ENCODE data around the gene NTRK2. TPM values are rescaled to one million over a fixed set of nuclear protein-coding genes. Genes with fewer than 3 reads are reported as not detected.

The NTRK2 gene
- total RNA-seq, 1 experiment from 2014 or later = not detected

DNA sequence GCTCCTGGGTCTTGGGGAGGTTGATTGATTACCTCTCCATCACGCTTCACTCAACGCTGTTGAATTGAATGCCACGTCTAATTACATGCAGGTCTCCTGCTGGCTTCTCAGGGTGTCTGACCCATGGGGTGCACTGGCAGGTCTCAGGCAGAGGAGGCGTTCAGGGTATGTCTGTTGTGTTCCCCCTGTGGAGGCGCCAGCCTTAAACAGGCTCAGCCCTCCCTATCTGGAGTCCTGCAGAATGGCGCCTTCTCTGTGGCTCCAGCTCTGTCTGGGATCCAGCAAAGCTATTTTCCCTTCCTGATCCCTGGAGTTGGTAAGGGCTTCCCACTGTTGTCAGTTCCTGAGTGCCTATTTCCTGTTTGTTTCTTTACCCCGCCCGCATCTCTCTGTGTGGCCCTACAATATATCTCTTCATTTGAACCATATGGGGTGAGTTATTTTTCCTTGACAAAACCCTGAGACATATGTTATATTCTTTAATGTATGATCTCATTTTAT, 150.0 kb downstream of the NTRK2 start:
- Histone ChIP-seq H3K27me3 (peaks cover 9% of the 10 kb centered on the region; the same call in 1 of the 2 replicates), H3K4me3 (no peak overlapping the region)
- DNase-seq = no peak

DNA sequence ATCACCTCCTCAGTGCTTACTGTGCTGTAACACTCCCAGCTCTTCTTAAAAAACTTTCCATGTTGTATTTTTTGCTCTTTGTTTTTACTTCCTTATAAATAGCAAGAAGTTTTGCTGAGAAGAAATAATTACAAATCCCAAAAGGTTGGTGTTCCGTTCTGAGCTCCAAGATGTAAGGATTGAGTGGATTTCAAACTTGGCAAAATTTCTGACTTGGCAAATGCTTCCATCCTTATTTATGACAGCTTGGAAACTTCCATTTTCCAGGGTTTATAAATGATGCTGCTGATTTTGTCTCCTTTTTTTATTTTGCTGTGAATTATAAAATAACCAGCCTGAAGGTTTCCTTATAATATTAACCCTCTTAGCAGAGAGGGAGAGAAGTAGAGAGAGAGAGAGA, 151.9 kb downstream of the NTRK2 start:
- DNase-seq = no peak
- Histone ChIP-seq H3K27ac (no peak overlapping the region), H3K4me3 (no peak overlapping the region), H3K36me3 (no peaks in the 10 kb centered on the region), H3K27me3 (peaks cover 9% of the 10 kb centered on the region; the same call in 1 of the 2 replicates), H3K9me3 (replicated peaks) (no peaks in the 10 kb centered on the region), H3K4me1 (no peaks in the 10 kb centered on the region)

More for the DNA sequence above, 150.0 kb downstream of the NTRK2 start:
- Histone ChIP-seq H3K27ac (no peak overlapping the region), H3K36me3 (no peaks in the 10 kb centered on the region), H3K9me3 (replicated peaks) (no peaks in the 10 kb centered on the region), H3K4me1 (no peaks in the 10 kb centered on the region)

DNA sequence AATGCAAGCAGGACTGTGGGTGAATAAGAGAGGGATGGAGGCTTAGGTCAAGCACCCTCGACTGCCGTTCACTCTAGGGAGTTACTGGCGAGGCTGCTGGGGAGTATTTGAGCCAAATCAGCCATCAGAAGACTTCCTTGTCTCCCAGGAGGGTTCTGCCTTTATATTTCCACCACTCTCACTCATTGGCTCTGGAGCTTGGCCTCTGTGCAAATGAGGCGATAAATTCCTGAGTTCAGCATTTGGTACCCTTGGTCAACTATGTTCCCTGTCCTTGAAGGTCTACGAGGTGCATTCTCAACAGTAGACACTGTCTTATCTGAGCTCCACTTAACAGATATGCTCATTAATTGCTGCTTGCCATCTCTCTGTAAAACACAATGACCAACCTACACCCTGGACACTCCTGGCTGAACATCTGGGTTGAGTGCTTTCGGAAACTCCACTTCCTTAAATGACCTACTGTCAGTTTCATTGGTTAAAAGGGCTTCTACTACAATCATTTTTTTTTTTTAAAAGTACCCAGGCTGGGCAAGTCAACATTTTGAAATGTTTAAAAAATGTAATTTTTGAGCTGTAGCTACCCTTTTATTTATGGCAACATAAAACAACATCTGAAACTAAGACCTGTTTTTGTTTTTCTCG, 153.2 kb downstream of the NTRK2 start:
- peaks cover 3% of the 10 kb centered on the region; the same call in 1 of the 2 replicates for H3K27me3 ChIP-seq
- H3K9me3 ChIP-seq (replicated peaks) = no peaks in the 10 kb centered on the region
- H3K4me1 ChIP-seq = no peaks in the 10 kb centered on the region
- H3K27ac ChIP-seq = no peak overlapping the region
- no peak for DNase-seq
- H3K4me3 ChIP-seq = no peak overlapping the region
- no peaks in the 10 kb centered on the region for H3K36me3 ChIP-seq

DNA sequence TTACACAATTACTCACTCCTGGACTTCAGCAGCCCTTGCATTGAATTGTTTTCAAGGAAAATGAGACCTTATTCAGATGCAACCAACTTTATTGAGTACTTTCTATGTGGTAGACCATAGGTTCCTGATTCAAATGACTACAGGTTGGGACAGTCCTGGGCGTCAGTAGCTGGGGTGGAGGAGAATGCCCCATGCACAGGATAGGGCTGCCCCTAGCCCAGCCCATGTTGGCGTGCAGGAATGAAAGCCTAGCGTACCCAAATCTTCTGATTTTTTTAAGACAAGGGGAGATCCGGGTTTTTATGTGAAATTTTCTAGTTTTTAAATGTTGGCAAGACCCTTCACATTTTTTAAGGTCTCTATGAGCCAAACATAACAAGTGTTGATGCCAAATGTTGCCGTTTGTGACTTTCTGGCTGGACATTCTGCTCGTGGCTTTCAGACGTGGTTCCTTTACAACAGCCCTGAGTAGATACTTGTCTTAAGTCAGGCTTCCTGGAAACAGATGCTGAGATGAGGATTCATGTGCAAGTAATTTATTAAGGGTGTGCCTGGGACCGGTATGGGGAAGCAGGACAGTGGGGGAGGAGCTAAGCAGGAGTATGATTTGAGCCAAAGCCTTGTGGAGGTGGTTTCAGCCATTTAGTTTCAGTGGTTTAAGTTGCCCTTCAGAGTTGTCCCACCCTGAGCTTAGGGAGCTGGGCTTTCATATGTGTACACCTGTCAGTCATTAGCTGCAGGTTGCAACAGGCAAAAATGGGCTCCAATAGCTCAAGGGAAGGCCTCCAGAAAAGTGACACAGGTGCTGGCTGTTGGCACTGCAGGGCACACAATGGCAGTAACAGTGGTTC, 154.1 kb downstream of the NTRK2 start:
- H3K27ac ChIP-seq = no peak overlapping the region
- peaks cover 3% of the 10 kb centered on the region; the same call in 1 of the 2 replicates for H3K27me3 ChIP-seq
- no peaks in the 10 kb centered on the region for H3K4me1 ChIP-seq
- no peaks in the 10 kb centered on the region for H3K36me3 ChIP-seq
- no peak overlapping the region for H3K4me3 ChIP-seq
- no peaks in the 10 kb centered on the region for H3K9me3 ChIP-seq (replicated peaks)
- no peak for DNase-seq

DNA sequence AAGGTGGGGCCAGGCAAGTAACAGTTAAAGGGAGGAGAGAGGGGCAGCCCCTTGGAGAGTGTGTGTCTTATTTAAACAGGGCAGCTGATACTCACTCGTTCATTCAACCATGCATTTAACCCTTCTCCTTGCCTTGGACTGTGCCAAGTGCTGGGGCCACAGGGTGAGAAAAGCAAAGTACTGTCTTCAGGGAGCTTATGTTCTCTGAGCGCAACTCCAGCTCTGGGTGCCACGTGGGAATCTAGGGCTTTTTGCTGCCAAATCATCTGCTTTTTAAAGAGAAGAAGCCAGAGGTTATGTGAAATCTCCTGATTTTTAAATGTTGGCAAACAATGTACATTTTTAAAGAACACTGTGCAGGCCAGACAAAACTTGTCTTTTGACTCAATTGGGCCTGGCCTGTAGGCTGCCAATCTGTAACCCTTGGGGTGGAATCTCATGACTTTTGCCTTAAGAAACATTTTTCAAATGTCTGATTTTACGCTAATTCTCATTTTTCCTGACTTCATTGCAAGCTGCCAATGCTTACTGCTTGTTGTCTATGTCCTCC, 157.8 kb downstream of the NTRK2 start:
- no peak overlapping the region for H3K27ac ChIP-seq
- DNase-seq = no peak
- peaks cover 12% of the 10 kb centered on the region for H3K27me3 ChIP-seq
- H3K4me1 ChIP-seq = no peaks in the 10 kb centered on the region
- H3K4me3 ChIP-seq = no peak overlapping the region
- no peaks in the 10 kb centered on the region for H3K9me3 ChIP-seq (replicated peaks)
- H3K36me3 ChIP-seq = no peaks in the 10 kb centered on the region

DNA sequence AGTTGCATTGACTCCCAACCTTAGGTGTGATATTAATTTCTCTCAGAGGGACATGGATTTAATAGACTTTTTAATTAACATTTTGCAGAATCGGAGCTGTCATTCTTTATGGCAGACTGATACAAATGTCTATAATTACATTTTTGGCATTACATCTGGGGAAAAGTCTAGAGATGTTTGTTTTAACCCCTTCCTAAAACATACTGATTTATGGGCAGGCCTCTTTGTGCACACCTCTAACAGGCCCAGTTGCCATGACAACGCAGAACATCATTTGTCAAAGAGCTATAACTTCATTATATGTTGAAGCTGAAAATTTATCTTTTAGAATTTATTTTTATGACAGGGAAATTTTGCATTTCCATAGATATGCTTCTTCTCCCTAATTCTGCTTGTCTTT, 158.5 kb downstream of the NTRK2 start:
- H3K9me3 ChIP-seq (replicated peaks) = no peaks in the 10 kb centered on the region
- no peak for DNase-seq
- peaks cover 12% of the 10 kb centered on the region for H3K27me3 ChIP-seq
- no peaks in the 10 kb centered on the region for H3K36me3 ChIP-seq
- H3K4me1 ChIP-seq = no peaks in the 10 kb centered on the region
- H3K27ac ChIP-seq = no peak overlapping the region
- H3K4me3 ChIP-seq = no peak overlapping the region

DNA sequence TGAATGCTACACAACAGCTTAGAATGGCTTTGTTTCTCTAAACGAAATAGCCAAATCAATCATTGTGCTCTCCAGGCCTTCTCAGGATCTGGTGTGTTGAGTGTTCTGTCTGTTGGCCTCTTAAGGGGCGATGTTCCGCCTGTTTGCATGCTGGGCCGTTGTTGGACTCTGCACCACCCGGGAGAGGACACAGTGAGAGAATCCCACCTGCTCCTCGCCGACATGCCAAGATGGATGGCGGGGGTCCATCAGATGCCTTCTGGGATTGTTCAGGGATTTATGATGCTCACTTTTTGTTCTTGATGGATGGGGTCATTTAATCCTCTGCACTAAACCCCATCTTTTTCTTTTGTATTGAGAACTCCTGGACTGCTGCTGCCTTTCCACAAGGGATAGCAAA, 159.9 kb downstream of the NTRK2 start:
- Histone ChIP-seq H3K4me1 (no peaks in the 10 kb centered on the region), H3K9me3 (replicated peaks) (no peaks in the 10 kb centered on the region), H3K27ac (no peak overlapping the region), H3K4me3 (no peak overlapping the region), H3K27me3 (peaks cover 15% of the 10 kb centered on the region), H3K36me3 (no peaks in the 10 kb centered on the region)
- no peak for DNase-seq

DNA sequence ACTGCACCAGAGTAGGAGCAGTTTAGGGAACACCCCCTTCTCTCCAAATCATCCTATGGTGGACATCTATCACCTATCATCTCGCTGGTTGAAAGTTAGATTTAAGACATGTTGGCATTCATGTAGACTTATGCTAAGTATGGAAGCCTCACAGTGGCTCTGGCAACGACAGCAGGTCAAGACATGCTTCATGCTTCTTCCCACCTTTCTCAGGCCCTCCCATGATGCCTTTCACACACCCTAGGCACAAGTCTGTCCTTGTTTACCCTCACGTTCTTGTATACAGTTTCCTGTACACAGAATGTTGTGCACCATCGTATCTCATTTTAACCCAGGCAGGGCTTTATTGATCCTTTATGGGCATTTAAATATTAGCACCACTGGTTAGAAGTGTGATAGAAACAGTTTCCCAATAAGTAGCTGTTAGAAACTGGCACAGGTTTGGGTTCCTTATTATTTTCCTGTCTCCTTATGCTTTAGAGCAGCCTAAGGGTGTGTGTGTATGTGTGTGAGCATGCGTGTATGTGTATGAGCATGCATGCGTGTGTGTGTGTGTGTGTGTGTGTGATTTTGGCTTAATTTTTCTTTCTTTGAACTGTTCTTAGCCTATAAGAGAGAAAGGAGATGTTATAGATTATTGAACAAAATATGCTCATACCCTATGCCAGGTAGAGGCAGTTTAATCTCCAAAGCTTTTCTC, 160.6 kb downstream of the NTRK2 start:
- H3K4me3 ChIP-seq = no peak overlapping the region
- no peaks in the 10 kb centered on the region for H3K4me1 ChIP-seq
- H3K9me3 ChIP-seq (replicated peaks) = no peaks in the 10 kb centered on the region
- no peak for DNase-seq
- no peak overlapping the region for H3K27ac ChIP-seq
- H3K36me3 ChIP-seq = no peaks in the 10 kb centered on the region
- peaks cover 15% of the 10 kb centered on the region for H3K27me3 ChIP-seq

DNA sequence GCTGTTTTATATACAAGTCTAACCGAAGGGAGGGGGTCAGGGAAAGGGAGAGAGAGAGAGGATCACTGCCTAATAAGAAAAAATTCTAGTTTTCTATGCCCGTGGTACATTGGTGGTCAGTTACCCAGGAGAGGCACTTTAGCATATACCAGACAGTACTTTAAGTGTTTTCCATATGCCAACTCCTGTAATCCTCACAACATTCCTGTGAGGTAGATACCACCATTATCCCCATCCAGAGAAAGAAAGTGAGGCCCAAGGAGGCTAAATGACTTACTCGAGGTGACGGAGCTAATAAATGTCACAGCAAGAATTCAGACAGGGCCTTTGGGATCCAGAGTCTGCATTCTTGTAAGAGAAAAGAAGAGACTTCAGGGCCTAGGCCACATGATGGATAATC, 161.8 kb downstream of the NTRK2 start:
- H3K4me3 ChIP-seq = no peak overlapping the region
- H3K9me3 ChIP-seq (replicated peaks) = no peaks in the 10 kb centered on the region
- no peak for DNase-seq
- H3K4me1 ChIP-seq = no peaks in the 10 kb centered on the region
- no peaks in the 10 kb centered on the region for H3K36me3 ChIP-seq
- H3K27me3 ChIP-seq = peaks cover 15% of the 10 kb centered on the region
- H3K27ac ChIP-seq = no peak overlapping the region

DNA sequence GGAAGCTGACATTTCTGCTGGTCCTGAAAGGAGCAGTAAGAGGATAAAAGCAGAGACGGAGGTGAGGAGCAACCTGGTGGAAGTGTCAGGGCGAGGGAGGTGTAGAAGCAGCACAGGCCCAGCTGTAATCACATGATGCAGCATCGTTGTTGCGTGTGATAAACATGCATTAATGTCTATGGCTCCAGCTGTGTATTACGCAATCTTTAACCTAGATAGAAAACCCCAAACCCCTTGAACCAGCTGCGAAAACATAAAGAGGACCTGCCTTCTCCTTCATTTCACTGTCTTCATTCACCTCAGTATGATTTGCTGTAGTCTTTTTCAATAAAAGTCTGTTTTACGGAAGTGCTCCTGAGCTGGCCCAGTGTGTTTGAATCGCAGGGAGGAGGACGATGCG, 162.9 kb downstream of the NTRK2 start:
- Histone ChIP-seq H3K27me3 (peaks cover 15% of the 10 kb centered on the region), H3K36me3 (no peaks in the 10 kb centered on the region), H3K9me3 (replicated peaks) (no peaks in the 10 kb centered on the region), H3K4me3 (no peak overlapping the region), H3K4me1 (no peaks in the 10 kb centered on the region), H3K27ac (no peak overlapping the region)
- DNase-seq = no peak

DNA sequence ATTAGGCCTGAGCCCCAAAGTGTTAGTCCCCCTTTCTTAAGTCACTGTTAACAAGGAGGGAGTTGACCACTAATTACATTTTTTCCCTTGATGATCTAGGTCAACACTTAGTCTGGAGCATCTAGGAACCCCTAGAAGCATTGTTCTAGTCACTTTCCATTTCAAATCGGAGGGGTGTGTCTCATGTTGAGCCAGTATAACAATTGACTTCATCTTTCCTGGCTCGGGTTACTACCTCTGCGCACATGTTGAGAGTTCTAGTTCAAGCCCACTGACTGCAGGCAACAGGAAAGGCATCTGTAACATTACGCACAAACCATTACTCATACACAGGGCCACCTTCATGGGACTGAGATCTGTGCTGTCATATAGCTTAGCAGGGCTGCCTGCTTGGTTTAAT, 164.9 kb downstream of the NTRK2 start:
- no peak for DNase-seq
- no peaks in the 10 kb centered on the region for H3K36me3 ChIP-seq

DNA sequence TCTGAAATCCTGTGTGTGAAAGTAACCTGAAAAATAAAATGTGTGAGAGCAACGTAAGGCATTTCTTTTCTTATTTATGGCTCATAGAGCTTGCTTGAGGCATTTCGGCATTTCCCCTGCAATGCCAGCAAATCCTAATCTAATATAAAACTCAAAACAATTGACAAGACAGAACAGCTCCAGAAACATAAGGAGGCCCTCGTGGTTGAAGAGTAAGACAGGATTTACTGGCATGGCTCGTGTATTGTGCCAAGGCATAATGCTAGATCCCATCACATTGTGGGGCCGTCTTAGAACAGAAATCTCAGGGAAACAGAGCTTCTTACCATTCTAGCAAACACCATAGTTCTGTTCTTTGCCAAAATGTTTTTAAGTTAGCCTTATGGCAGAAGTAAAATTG, 166.2 kb downstream of the NTRK2 start:
- Histone ChIP-seq H3K4me1 (no peaks in the 10 kb centered on the region), H3K27ac (no peak overlapping the region), H3K36me3 (no peaks in the 10 kb centered on the region), H3K4me3 (no peak overlapping the region), H3K9me3 (replicated peaks) (no peaks in the 10 kb centered on the region), H3K27me3 (peaks cover 15% of the 10 kb centered on the region)
- no peak for DNase-seq

More for the DNA sequence above, 164.9 kb downstream of the NTRK2 start:
- Histone ChIP-seq H3K4me3 (no peak overlapping the region), H3K9me3 (replicated peaks) (no peaks in the 10 kb centered on the region), H3K27me3 (peaks cover 15% of the 10 kb centered on the region), H3K4me1 (no peaks in the 10 kb centered on the region), H3K27ac (no peak overlapping the region)

DNA sequence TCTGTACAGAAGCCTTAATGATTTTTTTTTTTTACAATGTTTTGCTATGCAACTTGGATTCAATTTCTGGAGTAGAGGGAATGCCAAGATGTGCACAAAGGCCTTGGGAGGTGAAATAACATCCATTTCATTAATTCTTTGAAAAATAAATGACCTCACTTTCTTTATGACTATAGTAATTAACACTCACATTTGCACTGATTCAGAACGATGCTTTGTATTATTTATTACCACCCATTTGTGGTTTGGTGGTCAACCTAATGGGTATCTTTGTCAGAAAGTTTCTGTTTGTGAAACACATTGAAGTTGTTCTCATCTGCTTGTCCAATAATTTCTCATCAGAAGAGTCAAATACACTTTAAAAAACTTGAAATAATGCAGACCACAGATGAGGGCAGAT, 169.3 kb downstream of the NTRK2 start:
- no peaks in the 10 kb centered on the region for H3K9me3 ChIP-seq (replicated peaks)
- peaks cover 3% of the 10 kb centered on the region; the same call in 1 of the 2 replicates for H3K27me3 ChIP-seq
- H3K27ac ChIP-seq = no peak overlapping the region
- no peaks in the 10 kb centered on the region for H3K36me3 ChIP-seq
- H3K4me1 ChIP-seq = no peaks in the 10 kb centered on the region
- no peak for DNase-seq
- H3K4me3 ChIP-seq = no peak overlapping the region

DNA sequence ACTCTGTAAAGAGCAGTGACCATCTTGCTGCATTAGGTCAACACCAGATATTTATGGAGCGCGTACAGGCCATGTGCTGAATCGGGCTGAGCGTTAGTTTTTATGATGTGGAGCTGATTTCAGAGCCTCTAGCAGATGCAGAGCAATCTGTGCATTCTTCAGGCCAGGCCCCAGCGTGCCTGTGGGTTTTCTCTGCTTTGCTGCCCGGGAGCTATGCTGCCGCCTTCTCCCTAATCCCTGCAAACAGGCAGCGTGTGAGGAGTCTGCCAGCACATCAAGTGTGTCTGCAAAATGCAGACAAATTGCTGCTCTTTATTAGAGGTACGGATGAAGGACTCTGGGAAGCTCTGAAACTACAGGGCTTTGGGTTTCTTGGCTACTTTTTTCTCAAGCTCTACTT, 170.0 kb downstream of the NTRK2 start:
- Histone ChIP-seq H3K4me1 (no peaks in the 10 kb centered on the region), H3K4me3 (no peak overlapping the region), H3K27me3 (no peaks in the 10 kb centered on the region), H3K36me3 (no peaks in the 10 kb centered on the region), H3K9me3 (replicated peaks) (no peaks in the 10 kb centered on the region), H3K27ac (no peak overlapping the region)
- peak; percentile 34 to 37 for DNase-seq

DNA sequence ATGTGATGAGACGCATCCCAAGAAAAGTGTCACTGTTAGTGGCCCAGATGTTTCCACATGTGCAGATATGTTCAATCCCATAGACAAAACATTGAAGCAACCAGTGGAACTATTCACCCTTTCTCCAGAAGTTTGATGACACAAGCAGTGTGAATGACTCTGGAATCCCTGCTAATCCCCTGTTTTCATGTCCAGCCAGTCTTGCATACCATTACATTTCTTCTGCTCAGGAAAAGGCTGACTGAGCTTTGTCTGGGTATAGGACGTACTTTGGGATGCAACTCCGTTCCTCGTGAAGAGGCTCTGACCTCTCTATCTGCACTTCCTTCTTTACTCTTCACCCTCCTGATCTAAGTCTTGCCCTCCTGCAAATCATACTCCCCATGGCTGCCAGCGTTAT, 172.4 kb downstream of the NTRK2 start:
- Histone ChIP-seq H3K27ac (no peak overlapping the region), H3K9me3 (replicated peaks) (no peaks in the 10 kb centered on the region), H3K27me3 (no peaks in the 10 kb centered on the region), H3K4me3 (no peak overlapping the region), H3K36me3 (no peaks in the 10 kb centered on the region), H3K4me1 (no peaks in the 10 kb centered on the region)
- no peak for DNase-seq

All from SJCRH30 (cell line).